SK-N-SH (cell line): Measurements from ENCODE around the gene STARD8.

Source experiments
- EP300 ChIP-seq, 2 experiments: IDR thresholded peaks; 2 replicates each; pipeline versions ENCODE4 v1.4.0 to v1.6.1; 2012; ENCODE audit warnings: borderline replicate concordance in 1 of 2, low read depth in 1 of 2, low read length in 1 of 2
- FOSL2 ChIP-seq: IDR thresholded peaks from 2 replicates; pipeline ENCODE4 v1.4.0; 2012; ENCODE audit warnings: low read depth, mild to moderate bottlenecking, moderate library complexity, borderline replicate concordance
- FOXJ3 ChIP-seq: sonication (generic); formaldehyde crosslinking; IDR thresholded peaks from 2 replicates; pipeline ENCODE4 v1.5.1; 2020; ENCODE audit warnings: mild to moderate bottlenecking, missing genetic modification reagents
- GATA2 ChIP-seq: sonication (generic); formaldehyde crosslinking; IDR thresholded peaks from 2 replicates; pipeline ENCODE4 v1.5.0; 2020; ENCODE audit warnings: mild to moderate bottlenecking, missing genetic modification reagents
- JUND ChIP-seq: IDR thresholded peaks from 2 replicates; pipeline ENCODE4 v1.4.0; 2012
- MEF2A ChIP-seq: IDR thresholded peaks from 2 replicates; pipeline ENCODE4 v1.4.0; 2012; ENCODE audit warnings: low read depth, borderline replicate concordance
- POLR2AphosphoS5 ChIP-seq: IDR thresholded peaks from 2 replicates; pipeline ENCODE4 v1.6.1; 2012; ENCODE audit warnings: low read depth, low read length
- RAD21 ChIP-seq: IDR thresholded peaks from 2 replicates; pipeline ENCODE4 v1.6.1; 2012; ENCODE audit warnings: mild to moderate bottlenecking, low read length
- RCOR1 ChIP-seq: fragments of 150-350 bp; IDR thresholded peaks from 2 replicates; pipeline ENCODE4 v1.6.1; 2017; ENCODE audit warnings: antibody characterized with exemption, low read length
- TEAD4 ChIP-seq: IDR thresholded peaks from 2 replicates; pipeline ENCODE4 v1.4.0; 2012; ENCODE audit warnings: mild to moderate bottlenecking, borderline replicate concordance; ENCODE audit not compliant: insufficient read depth
- TF ChIP-seq, protein P1 (sequence below): IDR thresholded peaks from 2 replicates; pipeline ENCODE4 v1.4.0; 2012; ENCODE audit warnings: low read depth
- TF ChIP-seq, protein P2 (sequence below): fragments of 200-600 bp; sonication (generic); IDR thresholded peaks from 2 replicates; pipeline ENCODE4 v1.6.1; 2017; ENCODE audit warnings: antibody characterized with exemption, mild to moderate bottlenecking, moderate library complexity

DNA sequence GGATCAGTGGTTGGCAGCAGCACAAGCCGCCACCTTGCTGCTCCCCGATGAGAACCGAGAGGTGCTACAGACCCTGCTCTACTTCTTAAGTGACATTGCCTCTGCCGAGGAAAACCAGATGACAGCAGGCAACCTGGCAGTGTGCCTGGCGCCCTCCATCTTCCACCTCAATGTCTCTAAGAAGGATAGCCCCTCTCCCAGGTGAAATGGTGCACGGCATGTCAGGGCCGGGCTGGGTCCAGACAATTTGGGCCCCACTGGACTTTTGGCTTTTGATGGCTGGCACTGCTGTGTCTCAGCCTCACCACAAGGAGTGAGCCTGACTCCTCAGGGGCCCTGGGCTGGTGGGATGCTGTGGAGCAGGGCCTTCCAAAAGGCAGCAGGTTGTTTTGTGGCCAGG, 74.1 kb downstream of the STARD8 start:
- TF ChIP-seq, protein P1, sequence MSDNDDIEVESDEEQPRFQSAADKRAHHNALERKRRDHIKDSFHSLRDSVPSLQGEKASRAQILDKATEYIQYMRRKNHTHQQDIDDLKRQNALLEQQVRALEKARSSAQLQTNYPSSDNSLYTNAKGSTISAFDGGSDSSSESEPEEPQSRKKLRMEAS, result no peak
- TF ChIP-seq FOXJ3 (CRISPR knock-in tag), result no peak
- TF ChIP-seq FOSL2, result no peak
- TF ChIP-seq JUND, result no peak
- TF ChIP-seq, protein P2, sequence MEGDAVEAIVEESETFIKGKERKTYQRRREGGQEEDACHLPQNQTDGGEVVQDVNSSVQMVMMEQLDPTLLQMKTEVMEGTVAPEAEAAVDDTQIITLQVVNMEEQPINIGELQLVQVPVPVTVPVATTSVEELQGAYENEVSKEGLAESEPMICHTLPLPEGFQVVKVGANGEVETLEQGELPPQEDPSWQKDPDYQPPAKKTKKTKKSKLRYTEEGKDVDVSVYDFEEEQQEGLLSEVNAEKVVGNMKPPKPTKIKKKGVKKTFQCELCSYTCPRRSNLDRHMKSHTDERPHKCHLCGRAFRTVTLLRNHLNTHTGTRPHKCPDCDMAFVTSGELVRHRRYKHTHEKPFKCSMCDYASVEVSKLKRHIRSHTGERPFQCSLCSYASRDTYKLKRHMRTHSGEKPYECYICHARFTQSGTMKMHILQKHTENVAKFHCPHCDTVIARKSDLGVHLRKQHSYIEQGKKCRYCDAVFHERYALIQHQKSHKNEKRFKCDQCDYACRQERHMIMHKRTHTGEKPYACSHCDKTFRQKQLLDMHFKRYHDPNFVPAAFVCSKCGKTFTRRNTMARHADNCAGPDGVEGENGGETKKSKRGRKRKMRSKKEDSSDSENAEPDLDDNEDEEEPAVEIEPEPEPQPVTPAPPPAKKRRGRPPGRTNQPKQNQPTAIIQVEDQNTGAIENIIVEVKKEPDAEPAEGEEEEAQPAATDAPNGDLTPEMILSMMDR, result no peak
- no peak for TF ChIP-seq POLR2AphosphoS5
- no peak for TF ChIP-seq TEAD4
- no peak for TF ChIP-seq MEF2A
- TF ChIP-seq RCOR1, result no peak
- no peak for TF ChIP-seq GATA2 (CRISPR knock-in tag)
- TF ChIP-seq EP300 (IDR thresholded peaks at IDR 0.05; ENCODE audit: borderline replicate concordance in 1 of 2, low read depth in 1 of 2, low read length in 1 of 2), result no peak
- no peak for TF ChIP-seq RAD21
